Lung microvascular endothelial cell (primary cell): ENCODE results near the gene RPL41. TPM values are rescaled to one million over a fixed set of nuclear protein-coding genes. Genes with fewer than 3 reads are reported as not detected.

Source experiments
- DNase-seq, 2 donors: peaks; one replicate each; pipeline versions ENCODE4 v3.0.0 to v3.0.0-alpha.2; 2010; ENCODE audit warnings: low read depth in 2 of 2
- total RNA-seq: library from RNA; depleted of rRNA; stranded (reverse); fragments of >200 nt; gene quantifications from 2 replicates; pipeline ENCODE4 v1.2.1, GENCODE V29; 2014

The RPL41 gene
- total RNA-seq, 1 donor from 2014 or later = 2,559 TPM

- peak; percentile 100 for DNase-seq
Observed at GRCh38 chr12:56127888-56128669, 11.6 kb downstream of the RPL41 start, which contains the start of gene ESYT1. ESYT1 (plus strand) TSS chr12:56128267; CDS start chr12:56128320, 53 bp downstream.

GRCh38 chr12:56128670-56129205, 12.3 kb downstream of the RPL41 start:
- peak in 1 of 2 donors; percentile 45 for DNase-seq

- DNase-seq = peak; percentile 39 to 62
Observed at GRCh38 chr12:56129206-56129941, 12.9 kb downstream of the RPL41 start.

- no peak for DNase-seq
Observed at GRCh38 chr12:56129942-56130495, 13.6 kb downstream of the RPL41 start.

- DNase-seq = no peak
Observed at GRCh38 chr12:56130876-56131275, 14.4 kb downstream of the RPL41 start.

GRCh38 chr12:56134897-56135296, 18.5 kb downstream of the RPL41 start:
- no peak for DNase-seq

- no peak for DNase-seq
Observed at GRCh38 chr12:56137853-56138571, 21.6 kb downstream of the RPL41 start.

GRCh38 chr12:56141946-56142784, 25.7 kb downstream of the RPL41 start:
- DNase-seq = no peak

GRCh38 chr12:56143217-56143616, 26.8 kb downstream of the RPL41 start:
- DNase-seq = peak in 1 of 2 donors; percentile 29

- peak; percentile 58 to 76 for DNase-seq
Observed at GRCh38 chr12:56143870-56144269, 27.4 kb downstream of the RPL41 start.

- DNase-seq = no peak
Observed at GRCh38 chr12:56145217-56145616, 28.8 kb downstream of the RPL41 start.

- DNase-seq = peak; percentile 78 to 83
Observed at GRCh38 chr12:56146492-56147460, 30.3 kb downstream of the RPL41 start.

- DNase-seq = peak; percentile 55 to 58
Observed at GRCh38 chr12:56150563-56150962, 34.1 kb downstream of the RPL41 start.

GRCh38 chr12:56151672-56152131, 35.3 kb downstream of the RPL41 start:
- peak in 1 of 2 donors; percentile 54 for DNase-seq

GRCh38 chr12:56152132-56152755, 35.8 kb downstream of the RPL41 start, which contains the start of gene MYL6B:
MYL6B (plus strand) TSS chr12:56152587; CDS start chr12:56153919, 1,332 bp downstream.
- DNase-seq = peak; percentile 94 to 95

GRCh38 chr12:56152756-56153677, 36.6 kb downstream of the RPL41 start:
- no peak for DNase-seq

- no peak for DNase-seq
Observed at GRCh38 chr12:56153678-56154065, 37.2 kb downstream of the RPL41 start.
